ENCODE data around the gene GRB10. TPM values are rescaled to one million over a fixed set of nuclear protein-coding genes. Genes with fewer than 3 reads are reported as not detected.

The GRB10 gene
- total RNA-seq, 4 donors from 2014 or later = 3.5 to 35.1 (median 9.2) TPM

- Histone ChIP-seq H3K9me3 (no peaks in the 10 kb centered on the region), H3K27me3 (no peaks in the 10 kb centered on the region), H3K4me3 (no peak overlapping the region), H3K36me3 (peaks cover 0 to 66% (median 15%) of the 10 kb centered on the region in 3 donors), H3K27ac (no peak overlapping the region), H3K4me1 (no peaks in the 10 kb centered on the region)
- TF ChIP-seq, protein P1, sequence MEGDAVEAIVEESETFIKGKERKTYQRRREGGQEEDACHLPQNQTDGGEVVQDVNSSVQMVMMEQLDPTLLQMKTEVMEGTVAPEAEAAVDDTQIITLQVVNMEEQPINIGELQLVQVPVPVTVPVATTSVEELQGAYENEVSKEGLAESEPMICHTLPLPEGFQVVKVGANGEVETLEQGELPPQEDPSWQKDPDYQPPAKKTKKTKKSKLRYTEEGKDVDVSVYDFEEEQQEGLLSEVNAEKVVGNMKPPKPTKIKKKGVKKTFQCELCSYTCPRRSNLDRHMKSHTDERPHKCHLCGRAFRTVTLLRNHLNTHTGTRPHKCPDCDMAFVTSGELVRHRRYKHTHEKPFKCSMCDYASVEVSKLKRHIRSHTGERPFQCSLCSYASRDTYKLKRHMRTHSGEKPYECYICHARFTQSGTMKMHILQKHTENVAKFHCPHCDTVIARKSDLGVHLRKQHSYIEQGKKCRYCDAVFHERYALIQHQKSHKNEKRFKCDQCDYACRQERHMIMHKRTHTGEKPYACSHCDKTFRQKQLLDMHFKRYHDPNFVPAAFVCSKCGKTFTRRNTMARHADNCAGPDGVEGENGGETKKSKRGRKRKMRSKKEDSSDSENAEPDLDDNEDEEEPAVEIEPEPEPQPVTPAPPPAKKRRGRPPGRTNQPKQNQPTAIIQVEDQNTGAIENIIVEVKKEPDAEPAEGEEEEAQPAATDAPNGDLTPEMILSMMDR (IDR thresholded peaks at IDR 0.05) = no peak
- TF ChIP-seq POLR2A (IDR thresholded peaks at IDR 0.05) = no peak
- intact Hi-C loops (cut with DNase I) = no loop called here
- DNase-seq = no peak
- WGBS, 2 donors = 100% methylated on average over 1 of the region's 13 CpGs
Measured at GRCh38 chr7:50605059-50605458, 177.6 kb downstream of the GRB10 start.

GRCh38 chr7:50603287-50603686, 179.4 kb downstream of the GRB10 start:
- H3K9me3 ChIP-seq = no peaks in the 10 kb centered on the region
- H3K36me3 ChIP-seq = peaks cover 0 to 83% (median 15%) of the 10 kb centered on the region in 3 donors
- intact Hi-C loops (cut with DNase I) = no loop called here
- WGBS, 2 donors = 76 to 83% methylated on average over 4 to 6 of the region's 7 CpGs
- H3K27ac ChIP-seq = no peak overlapping the region
- DNase-seq = no peak
- H3K27me3 ChIP-seq = no peaks in the 10 kb centered on the region
- TF ChIP-seq POLR2A (IDR thresholded peaks at IDR 0.05) = no peak
- TF ChIP-seq, protein P1 (IDR thresholded peaks at IDR 0.05) = no peak
- no peaks in the 10 kb centered on the region for H3K4me1 ChIP-seq
- no peak overlapping the region for H3K4me3 ChIP-seq

DNA sequence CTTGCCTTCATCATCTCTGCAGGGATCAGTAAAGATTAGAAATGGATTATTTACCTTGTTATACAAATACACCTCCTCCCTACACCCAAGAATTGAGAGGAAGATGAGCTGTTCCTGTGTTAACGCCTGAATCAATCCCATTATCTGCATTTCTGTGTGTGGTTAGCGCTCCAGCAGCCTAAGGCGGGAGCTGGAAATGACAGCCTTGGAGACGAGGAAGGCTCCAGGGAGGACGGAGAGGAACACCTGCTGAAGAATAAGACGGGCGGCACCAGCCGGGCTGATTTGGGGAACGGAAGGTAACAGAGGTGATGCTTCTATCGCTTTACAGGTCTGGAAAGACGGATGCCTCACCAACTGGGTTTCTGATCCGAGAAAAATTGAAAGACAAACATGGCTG, 183.3 kb downstream of the GRB10 start:
- 79 to 91% methylated on average over 9 to 12 of the region's 12 CpGs for WGBS, 2 donors

GRCh38 chr7:50598460-50599343, 184.0 kb downstream of the GRB10 start:
- Histone ChIP-seq H3K27me3 (no peaks in the 10 kb centered on the region), H3K27ac (no peak overlapping the region), H3K9me3 (no peaks in the 10 kb centered on the region), H3K4me3 (no peak overlapping the region), H3K36me3 (peaks cover 0 to 70% (median 0%) of the 10 kb centered on the region in 3 donors), H3K4me1 (no peaks in the 10 kb centered on the region)
- 79 to 86% methylated on average over 18 of the region's 18 CpGs for WGBS, 2 donors
- TF ChIP-seq, protein P1 (IDR thresholded peaks at IDR 0.05) = no peak
- no peak for TF ChIP-seq POLR2A (IDR thresholded peaks at IDR 0.05)
- intact Hi-C loops (cut with DNase I) = no loop called here
- no peak for DNase-seq

More for the DNA sequence above, 183.3 kb downstream of the GRB10 start:
- H3K27me3 ChIP-seq = no peaks in the 10 kb centered on the region
- TF ChIP-seq, protein P1 (IDR thresholded peaks at IDR 0.05) = no peak
- TF ChIP-seq POLR2A (IDR thresholded peaks at IDR 0.05) = no peak
- no peaks in the 10 kb centered on the region for H3K4me1 ChIP-seq
- peaks cover 0 to 71% (median 0%) of the 10 kb centered on the region in 3 donors for H3K36me3 ChIP-seq
- H3K9me3 ChIP-seq = no peaks in the 10 kb centered on the region
- no peak overlapping the region for H3K27ac ChIP-seq
- no peak overlapping the region for H3K4me3 ChIP-seq
- DNase-seq = no peak
- intact Hi-C loops (cut with DNase I) = no loop called here

- DNase-seq = no peak
- intact Hi-C loops (cut with DNase I) = no loop called here
- TF ChIP-seq, protein P1 (IDR thresholded peaks at IDR 0.05) = no peak
- no peak for TF ChIP-seq POLR2A (IDR thresholded peaks at IDR 0.05)
- Histone ChIP-seq H3K27ac (no peak overlapping the region), H3K4me3 (no peak overlapping the region), H3K9me3 (no peaks in the 10 kb centered on the region), H3K27me3 (no peaks in the 10 kb centered on the region), H3K36me3 (peaks cover 0 to 76% (median 0%) of the 10 kb centered on the region in 3 donors), H3K4me1 (no peaks in the 10 kb centered on the region)
- 64 to 75% methylated on average over 4 of the region's 4 CpGs for WGBS, 2 donors
Measured at GRCh38 chr7:50596484-50596883, 186.2 kb downstream of the GRB10 start.
